K562 (cell line): ENCODE data around the gene PHYKPL. TPM values are rescaled to one million over a fixed set of nuclear protein-coding genes. Genes with fewer than 3 reads are reported as not detected.

ENCODE experiments used
- ATAC-seq: fragments of 200-7000 bp; cut with Tn5 transposase; 3 replicates; pipeline ENCODE4 v1.9.1; 2020; ENCODE audit warnings: moderate library complexity
- BruUV-seq: library from RNA; stranded (reverse); fragments of 400-500 nt; replicated peaks from 2 replicates; lab custom pipeline; 2021; lab: Mats Ljungman, UMichigan
- CTCF ChIA-PET: fragments of 300-600 bp; formaldehyde crosslinking; extraction: SDS; loops from one replicate; lab custom pipeline; 2021; ENCODE audit warnings: low intra/inter-chr PET ratio; lab: Yijun Ruan, JAX
- POLR2A ChIA-PET: fragments of 300-600, 350-650 bp; sonication (Branson Sonifier 250); formaldehyde crosslinking; extraction: SDS; loops from one replicate; lab custom pipeline; 2021; ENCODE audit warnings: antibody characterized with exemption, inconsistent platforms; lab: Yijun Ruan, JAX
- DNase-seq, 4 experiments: peaks; one replicate each; pipeline versions ENCODE4 v3.0.0 to v3.0.0-alpha.2; 2011 to 2018; ENCODE audit warnings: low spot score in 3 of 4, mixed read lengths in 3 of 4; ENCODE audit errors: extremely low read depth in 1 of 4
- FAIRE-seq: peaks from 2 replicates; lab custom pipeline; 2011; peaks lifted over from hg19 to GRCh38; lab: Jason Lieb, UNC
- H2AFZ ChIP-seq: 2 replicates; pipeline ENCODE4 v1.6.0; 2011; ENCODE audit warnings: low read depth, low read length, control low read depth, inconsistent platforms
- H3K27ac ChIP-seq: fragments of 200-600 bp; 3 replicates; pipeline ENCODE4 v1.8.0; 2011; ENCODE audit warnings: low read depth, mild to moderate bottlenecking, control low read depth, inconsistent platforms, low read length, moderate library complexity, mixed read lengths; ENCODE audit errors: extremely low read depth
- H3K27me3 ChIP-seq, 2 experiments: fragments of 300-600 bp in 1 of 2; 2 replicates in 1 of 2; 3 replicates in 1 of 2; pipeline versions ENCODE4 v1.6.0 to v1.8.0; 2011; ENCODE audit warnings: inconsistent platforms in 2 of 2, low read length in 2 of 2, mild to moderate bottlenecking in 1 of 2, mixed read lengths in 1 of 2, moderate library complexity in 1 of 2; ENCODE audit not compliant: control insufficient read depth in 2 of 2, insufficient read depth in 2 of 2
- H3K36me3 ChIP-seq: fragments of 300-600 bp; 3 replicates; pipeline ENCODE4 v1.8.0; 2011; ENCODE audit warnings: mild to moderate bottlenecking, low read length, inconsistent platforms; ENCODE audit not compliant: control insufficient read depth, insufficient read depth
- H3K4me1 ChIP-seq, 2 experiments: fragments of 200-600 bp in 1 of 2; replicated peaks in 1 of 2; 2 replicates in 1 of 2; 3 replicates in 1 of 2; pipeline versions ENCODE4 v1.5.1 to v1.8.0; 2011; ENCODE audit warnings: inconsistent platforms in 2 of 2, low read length in 2 of 2, mild to moderate bottlenecking in 1 of 2, mixed read lengths in 1 of 2, moderate library complexity in 1 of 2; ENCODE audit not compliant: control insufficient read depth in 2 of 2, insufficient read depth in 2 of 2
- H3K4me2 ChIP-seq: 2 replicates; pipeline ENCODE4 v1.6.1; 2011; ENCODE audit warnings: low read length, control low read depth, inconsistent platforms, mixed read lengths; ENCODE audit not compliant: insufficient read depth
- H3K4me3 ChIP-seq: fragments of 200-600 bp; sonication (generic), shearing (Covaris generic); 2 replicates; pipeline ENCODE4 v1.5.1; 2016; ENCODE audit warnings: control low read depth, inconsistent platforms
- H3K79me2 ChIP-seq: fragments of 200-600 bp; 3 replicates; pipeline ENCODE4 v1.8.0; 2011; ENCODE audit warnings: low read length, inconsistent platforms; ENCODE audit not compliant: control insufficient read depth, insufficient read depth
- H3K9ac ChIP-seq, 2 experiments: 2 replicates each; pipeline versions ENCODE4 v1.6.0 to v1.6.1; 2011; ENCODE audit warnings: low read depth in 2 of 2, low read length in 2 of 2, control low read depth in 1 of 2, inconsistent platforms in 1 of 2, mild to moderate bottlenecking in 1 of 2, mixed read lengths in 1 of 2; ENCODE audit not compliant: insufficient read depth in 1 of 2
- H3K9me1 ChIP-seq: one replicate; pipeline ENCODE4 v1.6.0; 2011; ENCODE audit warnings: inconsistent platforms, mild to moderate bottlenecking, low read length, moderate library complexity; ENCODE audit not compliant: control insufficient read depth, insufficient read depth
- H3K9me3 ChIP-seq: replicated peaks from 2 replicates; pipeline ENCODE4 v1.5.1; 2011; ENCODE audit warnings: low read depth, low read length, inconsistent platforms; ENCODE audit not compliant: control insufficient read depth, insufficient read depth
- H4K20me1 ChIP-seq: replicated peaks from 2 replicates; pipeline ENCODE4 v1.6.1; 2011; ENCODE audit warnings: low read length, inconsistent platforms, mixed read lengths; ENCODE audit not compliant: control insufficient read depth, insufficient read depth
- ARNT ChIP-seq, 2 experiments: fragments of 450-650 bp; IDR thresholded peaks; 2 replicates each; pipeline ENCODE4 v1.6.1; 2016; ENCODE audit warnings: mild to moderate bottlenecking in 1 of 2
- KLF6 ChIP-seq: fragments of 250-450 bp; sonication (Bioruptor Pico); IDR thresholded peaks from 2 replicates; pipeline ENCODE4 v1.4.0; 2020; ENCODE audit warnings: mild to moderate bottlenecking, moderate library complexity, borderline replicate concordance
- MECOM ChIP-seq: fragments of 250-450 bp; sonication (Bioruptor Pico); IDR thresholded peaks from 2 replicates; pipeline ENCODE4 v1.8.0; 2022; ENCODE audit warnings: inconsistent platforms
- NR2C1 ChIP-seq, 2 experiments: fragments of 450-650 bp; IDR thresholded peaks; 2 replicates each; pipeline ENCODE4 v1.6.1; 2017; ENCODE audit warnings: mild to moderate bottlenecking in 2 of 2, antibody characterized with exemption in 1 of 2, inconsistent platforms in 1 of 2, missing compliant biosample characterization in 1 of 2, missing genetic modification characterization in 1 of 2
- PKNOX1 ChIP-seq: fragments of 450-650 bp; IDR thresholded peaks from 2 replicates; pipeline ENCODE4 v1.6.1; 2016
- RFX1 ChIP-seq: fragments of 450-650 bp; IDR thresholded peaks from 2 replicates; pipeline ENCODE4 v1.6.1; 2016; ENCODE audit warnings: mild to moderate bottlenecking, moderate library complexity
- SIRT6 ChIP-seq: IDR thresholded peaks from one replicate; pipeline ENCODE4 v1.6.1; 2012; ENCODE audit warnings: low read depth, mild to moderate bottlenecking, control low read depth, inconsistent platforms, low read length, moderate library complexity
- TARDBP ChIP-seq: fragments of 450-650 bp; IDR thresholded peaks from 2 replicates; pipeline ENCODE4 v1.6.1; 2016
- USF1 ChIP-seq: sonication (generic); formaldehyde crosslinking; IDR thresholded peaks from 2 replicates; pipeline ENCODE4 v1.9.0; 2022; ENCODE audit warnings: mild to moderate bottlenecking, missing genetic modification reagents
- WGBS: fragments of 100-300 bp; shearing (Covaris generic); methylation state at CpG from one replicate; pipeline ENCODE4 v1.1.6; 2016; ENCODE audit warnings: low coverage, mixed read lengths; ENCODE audit not compliant: insufficient coverage; ENCODE audit errors: missing lambda C conversion rate; 5-methylcytosine and 5-hydroxymethylcytosine counted together
- in situ Hi-C: fragments of 300-500 bp; cut with MboI; formaldehyde crosslinking; loops from 4 replicates; pipeline ENCODE4 v1.15.0; 2018; ENCODE audit warnings: inconsistent platforms, mixed read lengths
- intact Hi-C: fragments of 100-400 bp; cut with micrococcal nuclease; formaldehyde crosslinking; loops from 2 replicates; pipeline ENCODE4 v1.14.2; 2022
- polyA plus RNA-seq, 8 experiments: library from polyadenylated mRNA; depleted of rRNA in 4 of 8; stranded (reverse) in 5 of 8; unstranded in 3 of 8; fragments of >200 nt; fragmentation: Nextera tagmentation in 2 of 8; fragmentation: Illumina TruSeq in 1 of 8; extraction: Ambion mirVana in 2 of 8; extraction: Trizol in 1 of 8; gene quantifications; 2 replicates each; pipeline versions ENCODE4 v1.2.1 to v1.2.3, GENCODE V29; 2011 to 2014; ENCODE audit warnings: inconsistent platforms in 1 of 8, missing spikeins in 1 of 8
- total RNA-seq, 7 experiments: library from RNA; depleted of rRNA in 6 of 7; stranded (reverse); fragments of >200 nt in 6 of 7; fragmentation: Illumina TruSeq in 2 of 7; extraction: Trizol in 2 of 7; gene quantifications; 2 replicates each; pipeline versions ENCODE4 v1.2.1 to v1.2.3, GENCODE V29; 2011 to 2021; ENCODE audit warnings: low replicate concordance in 1 of 7
- TF ChIP-seq, protein P1 (sequence below): fragments of 450-650 bp; IDR thresholded peaks from one replicate; pipeline ENCODE4 v1.6.1; 2018; ENCODE audit warnings: mild to moderate bottlenecking, moderate library complexity; ENCODE audit not compliant: partially characterized antibody

The PHYKPL gene
- total and polyA plus RNA-seq, 9 of the 15 experiments (the other 6 are each of a cell fraction or from before 2014, with no cell fraction given): 4.7 to 34.7 (median 18.6) TPM

- Histone ChIP-seq H3K9me1 (peaks cover 5% of the 10 kb centered on the region), H3K4me1 (peaks cover 13 to 33% of the 10 kb centered on the region in 2 experiments; a peak in 4 of 5 replicates), H2AFZ (no peak overlapping the region), H3K79me2 (peaks cover 32% of the 10 kb centered on the region), H3K9me3 (no peaks in the 10 kb centered on the region), H3K9ac (no peak overlapping the region), H3K27me3 (no peaks in the 10 kb centered on the region), H4K20me1 (peaks cover 3% of the 10 kb centered on the region; the same call in 1 of the 2 replicates), H3K27ac (no peak overlapping the region), H3K4me3 (no peak overlapping the region), H3K4me2 (no peak overlapping the region), H3K36me3 (peaks cover 85% of the 10 kb centered on the region)
- CTCF ChIA-PET: no interaction called here
- no peak for FAIRE-seq
- DNase-seq: no peak
- ATAC-seq: no peak
- POLR2A ChIA-PET: interaction anchor here (0.6 to 13.2 kb wide), 2 partner anchors 16 to 17 kb away, joined by 3 to 162 read pairs; no protein-coding TSS in a partner anchor
- no TSS peak for BruUV-seq
- 72% methylated on average over 4 of the region's 4 CpGs for WGBS
- no peak for TF ChIP-seq NR2C1 (IDR thresholded peaks at IDR 0.05)
- no peak for TF ChIP-seq NR2C1 (tag; IDR thresholded peaks at IDR 0.05)
- TF ChIP-seq USF1 (CRISPR knock-in tag): no peak
- TF ChIP-seq MECOM (CRISPR knock-in tag): no peak
- TF ChIP-seq SIRT6: no peak
- TF ChIP-seq RFX1: no peak
- no peak for TF ChIP-seq PKNOX1
- TF ChIP-seq ARNT (IDR thresholded peaks at IDR 0.05): no peak
- TF ChIP-seq KLF6 (CRISPR knock-in tag): no peak
- TF ChIP-seq TARDBP: no peak
- TF ChIP-seq, protein P1, sequence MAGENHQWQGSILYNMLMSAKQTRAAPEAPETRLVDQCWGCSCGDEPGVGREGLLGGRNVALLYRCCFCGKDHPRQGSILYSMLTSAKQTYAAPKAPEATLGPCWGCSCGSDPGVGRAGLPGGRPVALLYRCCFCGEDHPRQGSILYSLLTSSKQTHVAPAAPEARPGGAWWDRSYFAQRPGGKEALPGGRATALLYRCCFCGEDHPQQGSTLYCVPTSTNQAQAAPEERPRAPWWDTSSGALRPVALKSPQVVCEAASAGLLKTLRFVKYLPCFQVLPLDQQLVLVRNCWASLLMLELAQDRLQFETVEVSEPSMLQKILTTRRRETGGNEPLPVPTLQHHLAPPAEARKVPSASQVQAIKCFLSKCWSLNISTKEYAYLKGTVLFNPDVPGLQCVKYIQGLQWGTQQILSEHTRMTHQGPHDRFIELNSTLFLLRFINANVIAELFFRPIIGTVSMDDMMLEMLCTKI: no peak
- in situ Hi-C loops: no loop called here
- intact Hi-C loops: no loop called here
These were observed 5.4 kb downstream of the PHYKPL start for GRCh38 chr5:178227138-178227659.
